IMR-90 (cell line): ENCODE measurements around the gene ATF4. TPM values are rescaled to one million over a fixed set of nuclear protein-coding genes. Genes with fewer than 3 reads are reported as not detected.

Experiments
- ATAC-seq: fragments of 200-7000 bp; cut with Tn5 transposase; 2 replicates; pipeline ENCODE4 v1.9.1; 2020; ENCODE audit warnings: low read depth, mild to moderate bottlenecking, moderate library complexity
- BruUV-seq: library from RNA; stranded (reverse); fragments of 400-500 nt; replicated peaks from 2 replicates; lab custom pipeline; 2021; lab: Mats Ljungman, UMichigan
- CTCF ChIA-PET: fragments of 300-600 bp; formaldehyde crosslinking; extraction: SDS; loops from one replicate; lab custom pipeline; 2021; ENCODE audit warnings: antibody characterized with exemption; lab: Yijun Ruan, JAX
- POLR2A ChIA-PET: fragments of 300-600 bp; sonication (Branson Sonifier 250); formaldehyde crosslinking; loops from one replicate; lab custom pipeline; 2022; ENCODE audit warnings: antibody characterized with exemption; ENCODE audit not compliant: unreplicated experiment; lab: Charles Lee
- DNase-seq: peaks from one replicate; pipeline ENCODE4 v3.0.0; 2013
- H2AFZ ChIP-seq: replicated peaks from 2 replicates; pipeline ENCODE3; 2013; ENCODE audit warnings: low read length, mild to moderate bottlenecking; ENCODE audit not compliant: poor library complexity
- H2AK5ac ChIP-seq: 2 replicates; pipeline ENCODE4 v1.6.1; 2013; ENCODE audit warnings: low read depth, low read length, inconsistent platforms
- H2AK9ac ChIP-seq: replicated peaks from 2 replicates; pipeline ENCODE3; 2013; ENCODE audit warnings: mild to moderate bottlenecking, low read depth, low read length, moderate library complexity; ENCODE audit not compliant: poor library complexity
- H2BK120ac ChIP-seq: 2 replicates; pipeline ENCODE4 v1.6.1; 2013; ENCODE audit warnings: low read depth, low read length, inconsistent platforms
- H2BK15ac ChIP-seq: 3 replicates; pipeline ENCODE4 v1.6.1; 2013; ENCODE audit warnings: low read depth, low read length, inconsistent platforms
- H2BK20ac ChIP-seq: 2 replicates; pipeline ENCODE4 v1.6.1; 2013; ENCODE audit warnings: low read depth, mild to moderate bottlenecking, inconsistent platforms, low read length, moderate library complexity
- H2BK5ac ChIP-seq: 2 replicates; pipeline ENCODE4 v1.6.1; 2013; ENCODE audit warnings: mild to moderate bottlenecking, low read depth, low read length, inconsistent platforms; ENCODE audit not compliant: poor library complexity, severe bottlenecking
- H3K14ac ChIP-seq: replicated peaks from 2 replicates; pipeline ENCODE4 v1.6.1; 2013; ENCODE audit warnings: low read depth, low read length, inconsistent platforms
- H3K18ac ChIP-seq: 2 replicates; pipeline ENCODE4 v1.6.1; 2013; ENCODE audit warnings: low read depth, low read length, control low read depth
- H3K23ac ChIP-seq: 2 replicates; pipeline ENCODE4 v1.6.1; 2013; ENCODE audit warnings: low read depth, low read length, inconsistent platforms
- H3K27ac ChIP-seq: 2 replicates; pipeline ENCODE4 v1.5.1; 2013; ENCODE audit warnings: mild to moderate bottlenecking, control low read depth, low read length; ENCODE audit not compliant: insufficient read depth
- H3K27me3 ChIP-seq: 2 replicates; pipeline ENCODE4 v1.6.1; 2013; ENCODE audit warnings: low read length; ENCODE audit not compliant: control insufficient read depth, insufficient read depth
- H3K36me3 ChIP-seq: 2 replicates; pipeline ENCODE4 v1.6.1; 2013; ENCODE audit warnings: low read length, mixed read lengths; ENCODE audit not compliant: control insufficient read depth, insufficient read depth
- H3K4ac ChIP-seq: 2 replicates; pipeline ENCODE4 v1.6.1; 2013; ENCODE audit warnings: low read depth, low read length, inconsistent platforms
- H3K4me1 ChIP-seq: 2 replicates; pipeline ENCODE4 v1.6.1; 2013; ENCODE audit warnings: low read length, mixed read lengths; ENCODE audit not compliant: control insufficient read depth, insufficient read depth
- H3K4me2 ChIP-seq: 2 replicates; pipeline ENCODE4 v1.6.1; 2013; ENCODE audit warnings: low read depth, mild to moderate bottlenecking, control low read depth, low read length, moderate library complexity
- H3K4me3 ChIP-seq: 2 replicates; pipeline ENCODE4 v1.5.1; 2013; ENCODE audit warnings: low read depth, mild to moderate bottlenecking, control low read depth, low read length, moderate library complexity; ENCODE audit not compliant: insufficient read depth
- H3K56ac ChIP-seq: 2 replicates; pipeline ENCODE4 v1.6.1; 2013; ENCODE audit warnings: low read length, inconsistent platforms; ENCODE audit not compliant: insufficient read depth; ENCODE audit errors: extremely low read depth
- H3K79me1 ChIP-seq, 2 experiments: 2 replicates each; pipeline ENCODE4 v1.6.1; 2013; ENCODE audit warnings: low read length in 2 of 2, inconsistent platforms in 1 of 2, low read depth in 1 of 2
- H3K9ac ChIP-seq: 2 replicates; pipeline ENCODE4 v1.6.1; 2013; ENCODE audit warnings: low read depth, low read length, control low read depth
- H3K9me1 ChIP-seq: 2 replicates; pipeline ENCODE4 v1.6.1; 2013; ENCODE audit warnings: low read length, inconsistent platforms; ENCODE audit not compliant: insufficient read depth
- H3K9me3 ChIP-seq: 2 replicates; pipeline ENCODE4 v1.6.1; 2013; ENCODE audit warnings: low read length; ENCODE audit not compliant: control insufficient read depth, insufficient read depth
- H4K20me1 ChIP-seq: 2 replicates; pipeline ENCODE4 v1.6.1; 2013; ENCODE audit warnings: low read length, inconsistent platforms; ENCODE audit not compliant: insufficient read depth
- H4K5ac ChIP-seq: 2 replicates; pipeline ENCODE4 v1.6.1; 2013; ENCODE audit warnings: mild to moderate bottlenecking, low read depth, low read length, control low read depth
- H4K8ac ChIP-seq, 2 experiments: 2 replicates each; pipeline ENCODE4 v1.6.1; 2013; ENCODE audit warnings: low read depth in 2 of 2, low read length in 2 of 2, control low read depth in 1 of 2, inconsistent platforms in 1 of 2
- H4K91ac ChIP-seq: 2 replicates; pipeline ENCODE4 v1.6.1; 2013; ENCODE audit warnings: low read depth, low read length, inconsistent platforms; ENCODE audit not compliant: insufficient read depth
- RFX5 ChIP-seq: IDR thresholded peaks from 2 replicates; pipeline ENCODE4 v1.8.0; 2012; ENCODE audit warnings: low read depth, mild to moderate bottlenecking, low read length, moderate library complexity
- WGBS, 2 experiments: methylation state at CpG; one replicate each; pipeline versions ENCODE4 v1.1.5 to v1.1.7; 2013; ENCODE audit warnings: missing lambda C conversion rate in 2 of 2; ENCODE audit not compliant: insufficient read length in 1 of 2; ENCODE audit errors: extremely low coverage in 2 of 2; 5-methylcytosine and 5-hydroxymethylcytosine counted together
- dilution Hi-C: fragments of 300-500 bp; cut with HindIII; formaldehyde crosslinking; loops from one replicate; pipeline ENCODE4 v1.14.3; 2018; ENCODE audit warnings: low sequenced_read_pairs; ENCODE audit not compliant: unreplicated experiment
- in situ Hi-C: fragments of 300-500 bp; cut with MboI; formaldehyde crosslinking; loops from 3 replicates; pipeline ENCODE4 v1.14.3; 2019; ENCODE audit warnings: low sequenced_read_pairs, inconsistent platforms, mixed read lengths
- intact Hi-C: fragments of 100-400 bp; cut with micrococcal nuclease; formaldehyde crosslinking; loops from 2 replicates; pipeline ENCODE4 v1.10.0; 2022
- polyA plus RNA-seq, 3 experiments: library from polyadenylated mRNA; depleted of rRNA; stranded (reverse); fragments of >200 nt; gene quantifications; 2 replicates each; pipeline ENCODE4 v1.2.3, GENCODE V29; 2012; ENCODE audit warnings: low replicate concordance in 1 of 3
- total RNA-seq: library from RNA; depleted of rRNA; stranded (reverse); fragments of >200 nt; gene quantifications from 2 replicates; pipeline ENCODE4 v1.2.3, GENCODE V29; 2012

ATF4 gene
- total and polyA plus RNA-seq, 2 of the 4 experiments (the other 2 are of a cell fraction) = 148 to 662 TPM

- intact Hi-C loops = loop anchor here (2.0 kb wide), 1 partner anchor 15 kb away; no protein-coding TSS in a partner anchor
- Histone ChIP-seq H3K4me1 (peaks cover 10% of the 10 kb centered on the region), H3K4me3 (no peak overlapping the region), H2BK120ac (no peak overlapping the region), H3K23ac (no peak overlapping the region), H3K18ac (no peak overlapping the region), H2AK5ac (no peak overlapping the region), H3K9me1 (peaks cover 6% of the 10 kb centered on the region), H4K91ac (no peak overlapping the region), H4K8ac (no peak overlapping the region; a peak in 1 of 4 replicates), H3K9ac (peak overlapping the region; percentile 85; the same call in 1 of the 2 replicates), H3K9me3 (no peaks in the 10 kb centered on the region), H3K27me3 (no peaks in the 10 kb centered on the region), H4K20me1 (peaks cover 18% of the 10 kb centered on the region; the same call in 1 of the 2 replicates), H4K5ac (no peak overlapping the region), H3K27ac (no peak overlapping the region), H3K4ac (no peak overlapping the region), H2BK5ac (no peak overlapping the region), H3K56ac (no peak overlapping the region), H3K79me1 (peaks cover 29 to 62% of the 10 kb centered on the region in 2 experiments), H2BK20ac (no peak overlapping the region), H2AFZ (no peak overlapping the region), H2AK9ac (no peak overlapping the region), H3K36me3 (peaks cover 31% of the 10 kb centered on the region), H2BK15ac (no peak overlapping the region), H3K4me2 (peak overlapping the region; percentile 46; the same call in 1 of the 2 replicates), H3K14ac (no peak overlapping the region)
- CTCF ChIA-PET = interaction anchor here (1.6 kb wide), 1 partner anchor 11 kb away, joined by 6 read pairs; no protein-coding TSS in a partner anchor
- DNase-seq = no peak
- in situ Hi-C loops = no loop called here
- no peak for TF ChIP-seq RFX5
- ATAC-seq = no peak
- dilution Hi-C loops = no loop called here
- POLR2A ChIA-PET = no interaction called here
- BruUV-seq = no TSS peak
- WGBS, 2 experiments = 100% methylated on average over 1 of the region's 6 CpGs; no CpG with 5 or more reads in 1 of the 2 experiments
Measured at GRCh38 chr22:39503630-39504029, 16.7 kb upstream of the ATF4 start.
